ENCODE data around the gene STX3.

DNA sequence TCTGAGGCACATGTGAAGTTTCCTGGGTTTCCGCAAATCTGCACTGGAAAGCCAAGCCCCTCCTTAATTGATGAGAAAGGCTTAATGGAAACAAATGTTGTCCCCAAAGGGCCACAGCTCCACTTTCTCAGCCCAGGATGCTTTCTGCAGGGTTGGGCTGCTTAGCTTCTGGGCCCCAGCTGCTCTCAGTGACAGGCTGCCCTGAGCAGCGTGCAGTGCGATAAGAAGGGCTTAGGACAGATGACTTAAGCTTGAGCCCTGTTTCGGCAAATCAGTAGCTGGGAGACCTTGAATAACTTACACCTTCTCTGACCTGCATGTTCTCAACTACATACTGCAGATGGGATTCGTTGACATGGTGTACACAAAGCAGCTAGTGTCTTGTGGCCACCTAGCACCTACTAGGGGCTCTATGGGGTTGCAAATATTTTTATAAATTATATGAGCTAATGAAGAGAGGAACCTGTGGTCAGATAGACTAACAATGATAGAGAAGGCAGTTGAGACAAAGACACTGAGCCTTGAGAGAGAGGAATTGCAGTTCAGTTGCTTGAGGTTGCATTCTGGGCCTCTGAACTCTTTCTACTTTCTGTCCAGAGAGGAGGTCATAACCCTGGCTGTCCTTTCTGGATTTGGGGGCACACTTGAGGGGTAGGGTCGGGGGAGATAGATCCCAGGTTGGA is 11.5 kb downstream of the STX3 start:
- TF ChIP-seq, protein P1, sequence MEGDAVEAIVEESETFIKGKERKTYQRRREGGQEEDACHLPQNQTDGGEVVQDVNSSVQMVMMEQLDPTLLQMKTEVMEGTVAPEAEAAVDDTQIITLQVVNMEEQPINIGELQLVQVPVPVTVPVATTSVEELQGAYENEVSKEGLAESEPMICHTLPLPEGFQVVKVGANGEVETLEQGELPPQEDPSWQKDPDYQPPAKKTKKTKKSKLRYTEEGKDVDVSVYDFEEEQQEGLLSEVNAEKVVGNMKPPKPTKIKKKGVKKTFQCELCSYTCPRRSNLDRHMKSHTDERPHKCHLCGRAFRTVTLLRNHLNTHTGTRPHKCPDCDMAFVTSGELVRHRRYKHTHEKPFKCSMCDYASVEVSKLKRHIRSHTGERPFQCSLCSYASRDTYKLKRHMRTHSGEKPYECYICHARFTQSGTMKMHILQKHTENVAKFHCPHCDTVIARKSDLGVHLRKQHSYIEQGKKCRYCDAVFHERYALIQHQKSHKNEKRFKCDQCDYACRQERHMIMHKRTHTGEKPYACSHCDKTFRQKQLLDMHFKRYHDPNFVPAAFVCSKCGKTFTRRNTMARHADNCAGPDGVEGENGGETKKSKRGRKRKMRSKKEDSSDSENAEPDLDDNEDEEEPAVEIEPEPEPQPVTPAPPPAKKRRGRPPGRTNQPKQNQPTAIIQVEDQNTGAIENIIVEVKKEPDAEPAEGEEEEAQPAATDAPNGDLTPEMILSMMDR (conservative IDR thresholded peaks at IDR 0.05) = no peak
- TF ChIP-seq ZFX (IDR thresholded peaks at IDR 0.05) = no peak
